Measurements from ENCODE around the gene RNF13. TPM values are rescaled to one million over a fixed set of nuclear protein-coding genes. Genes with fewer than 3 reads are reported as not detected.

The RNF13 gene
- total and polyA plus RNA-seq, 2 donors (not counting 1 experiment from before 2014, with no cell fraction given), result 38.0 to 86.5 TPM

DNA sequence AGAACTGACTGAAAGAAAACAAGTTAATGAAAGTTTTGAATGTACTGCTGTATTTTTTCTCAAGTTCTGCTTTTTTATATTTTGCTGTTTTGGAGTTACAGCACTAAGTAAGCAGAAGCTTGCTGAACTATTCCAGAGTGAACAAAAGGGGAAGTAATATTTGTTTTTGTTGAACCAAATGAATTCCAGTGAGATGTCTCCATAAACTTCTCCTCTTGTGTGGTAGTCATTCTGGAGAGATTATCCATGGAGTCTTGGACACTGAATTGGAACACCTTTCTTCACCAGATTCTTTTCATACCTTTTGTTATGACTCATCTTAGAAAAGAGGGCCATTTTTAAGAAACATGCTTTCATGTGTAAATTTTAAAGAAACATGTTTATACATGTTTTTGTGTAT is 29.4 kb upstream of the RNF13 start:
- Mint-ChIP-seq H3K9me3 (ENCODE audit: insufficient read depth) (no peaks in the 10 kb centered on the region), H3K27ac (peak overlapping the region; percentile 89), H3K4me1 (peaks cover 39% of the 10 kb centered on the region), H3K4me3 (peak overlapping the region; percentile 55), H3K27me3 (no peaks in the 10 kb centered on the region)
- H3K9ac ChIP-seq (ENCODE audit: low read length), result no peak overlapping the region
- H3K36me3 ChIP-seq (replicated peaks in 1 of 2; ENCODE audit: control extremely low read depth in 1 of 2, control insufficient read depth in 1 of 2, extremely low read depth in 1 of 2, insufficient read depth in 2 of 2, low read length in 1 of 2), result no peaks in the 10 kb centered on the region
- TF ChIP-seq EZH2 (IDR thresholded peaks at IDR 0.05; ENCODE audit: borderline replicate concordance, insufficient read depth, low read depth, low read length, poor library complexity, severe bottlenecking), result no peak
- TF ChIP-seq, protein P1, sequence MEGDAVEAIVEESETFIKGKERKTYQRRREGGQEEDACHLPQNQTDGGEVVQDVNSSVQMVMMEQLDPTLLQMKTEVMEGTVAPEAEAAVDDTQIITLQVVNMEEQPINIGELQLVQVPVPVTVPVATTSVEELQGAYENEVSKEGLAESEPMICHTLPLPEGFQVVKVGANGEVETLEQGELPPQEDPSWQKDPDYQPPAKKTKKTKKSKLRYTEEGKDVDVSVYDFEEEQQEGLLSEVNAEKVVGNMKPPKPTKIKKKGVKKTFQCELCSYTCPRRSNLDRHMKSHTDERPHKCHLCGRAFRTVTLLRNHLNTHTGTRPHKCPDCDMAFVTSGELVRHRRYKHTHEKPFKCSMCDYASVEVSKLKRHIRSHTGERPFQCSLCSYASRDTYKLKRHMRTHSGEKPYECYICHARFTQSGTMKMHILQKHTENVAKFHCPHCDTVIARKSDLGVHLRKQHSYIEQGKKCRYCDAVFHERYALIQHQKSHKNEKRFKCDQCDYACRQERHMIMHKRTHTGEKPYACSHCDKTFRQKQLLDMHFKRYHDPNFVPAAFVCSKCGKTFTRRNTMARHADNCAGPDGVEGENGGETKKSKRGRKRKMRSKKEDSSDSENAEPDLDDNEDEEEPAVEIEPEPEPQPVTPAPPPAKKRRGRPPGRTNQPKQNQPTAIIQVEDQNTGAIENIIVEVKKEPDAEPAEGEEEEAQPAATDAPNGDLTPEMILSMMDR (IDR thresholded peaks at IDR 0.05), result no peak
- no peaks in the 10 kb centered on the region for H3K9me3 ChIP-seq (ENCODE audit: control extremely low read depth in 1 of 3, control insufficient read depth in 2 of 3, insufficient read depth in 1 of 3, low read length in 2 of 3)
- peak overlapping the region in 1 of 2 donors; percentile 66 for H3K27ac ChIP-seq (ENCODE audit: low read length in 2 of 2)
- H3K4me2 ChIP-seq (replicated peaks; ENCODE audit: low read depth, low read length, poor library complexity, severe bottlenecking), result peak overlapping the region; percentile 53
- ATAC-seq (ENCODE audit: low read depth) (peak; percentile 60), DNase-seq (peak; percentile 45)
- no peaks in the 10 kb centered on the region for H3K27me3 ChIP-seq (replicated peaks in 1 of 4; ENCODE audit: control extremely low read depth in 1 of 4, control insufficient read depth in 3 of 4, insufficient read depth in 4 of 4, low read length in 3 of 4)
- peak overlapping the region in 1 of 5 experiments; percentile 33 for H3K4me3 ChIP-seq (ENCODE audit: control extremely low read depth in 1 of 5, extremely low read depth in 1 of 5, insufficient read depth in 1 of 5, low read depth in 2 of 5, low read length in 4 of 5)
- ChIA-PET CTCF (interaction anchor here (0.6 to 2.5 kb wide), 3 partner anchors 13 to 32 kb away, joined by 3 to 22 read pairs (median 14); no protein-coding TSS in a partner anchor), POLR2A (no interaction called here)
- intact Hi-C loops (cut with micrococcal nuclease), result loop anchor here (2.0 kb wide), 1 partner anchor 25 kb away; no protein-coding TSS in a partner anchor
- peaks cover 38 to 42% of the 10 kb centered on the region in 2 donors for H3K4me1 ChIP-seq (ENCODE audit: control insufficient read depth in 2 of 2, insufficient read depth in 2 of 2, low read length in 2 of 2)
- no peaks in the 10 kb centered on the region for H4K20me1 ChIP-seq (ENCODE audit: control insufficient read depth, insufficient read depth, low read length, poor library complexity, severe bottlenecking)
- no peaks in the 10 kb centered on the region for H3K79me2 ChIP-seq (ENCODE audit: control insufficient read depth, insufficient read depth, low read length)
- no peak overlapping the region for H2AFZ ChIP-seq (ENCODE audit: insufficient read depth, low read depth, low read length, poor library complexity, severe bottlenecking)

DNA sequence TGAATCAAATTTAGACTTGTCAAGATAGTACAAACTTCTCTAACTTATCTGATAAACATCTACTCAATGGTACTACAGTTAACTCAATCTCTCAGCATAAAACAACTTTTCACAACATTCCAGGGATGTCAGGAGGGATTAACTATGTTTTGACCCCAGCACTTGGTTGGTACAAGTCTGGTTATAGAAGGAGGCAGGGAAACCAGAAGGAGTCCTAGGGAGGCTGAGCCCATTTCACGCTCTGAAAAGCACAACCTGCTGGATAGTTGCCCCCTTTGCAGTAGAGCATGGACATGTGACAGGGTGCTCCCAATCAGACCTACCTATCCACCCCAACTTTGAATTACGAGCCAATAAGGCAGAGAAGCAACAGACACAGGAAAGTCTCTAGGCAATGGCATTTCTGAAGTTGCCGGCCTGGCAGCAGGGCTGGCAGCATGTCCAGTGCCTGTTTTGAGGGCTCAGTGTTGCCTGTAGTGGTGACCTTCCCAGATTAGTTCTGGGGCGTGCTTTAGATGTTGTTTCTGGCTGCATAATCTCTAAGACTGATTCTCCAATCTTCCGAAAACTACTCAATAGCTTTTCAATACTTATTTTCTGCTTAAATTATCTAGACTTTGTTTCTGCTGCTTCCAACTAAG is 28.8 kb upstream of the RNF13 start:
- 100% methylated on average over 2 of the region's 5 CpGs for WGBS (ENCODE audit: insufficient coverage)
- Mint-ChIP-seq H3K4me3 (peak overlapping the region; percentile 8), H3K4me1 (peaks cover 39% of the 10 kb centered on the region), H3K27ac (peak overlapping the region; percentile 89), H3K27me3 (no peaks in the 10 kb centered on the region), H3K9me3 (ENCODE audit: insufficient read depth) (no peaks in the 10 kb centered on the region)
- TF ChIP-seq, protein P1 (IDR thresholded peaks at IDR 0.05), result no peak
- no peak for TF ChIP-seq EZH2 (IDR thresholded peaks at IDR 0.05; ENCODE audit: borderline replicate concordance, insufficient read depth, low read depth, low read length, poor library complexity, severe bottlenecking)
- Histone ChIP-seq H4K20me1 (ENCODE audit: control insufficient read depth, insufficient read depth, low read length, poor library complexity, severe bottlenecking) (no peaks in the 10 kb centered on the region), H3K9ac (ENCODE audit: low read length) (no peak overlapping the region), H3K4me2 (replicated peaks; ENCODE audit: low read depth, low read length, poor library complexity, severe bottlenecking) (peak overlapping the region; percentile 0), H2AFZ (ENCODE audit: insufficient read depth, low read depth, low read length, poor library complexity, severe bottlenecking) (peak overlapping the region; percentile 34), H3K4me3 (ENCODE audit: control extremely low read depth in 1 of 5, extremely low read depth in 1 of 5, insufficient read depth in 1 of 5, low read depth in 2 of 5, low read length in 4 of 5) (no peak overlapping the region), H3K79me2 (ENCODE audit: control insufficient read depth, insufficient read depth, low read length) (no peaks in the 10 kb centered on the region), H3K27me3 (replicated peaks in 1 of 4; ENCODE audit: control extremely low read depth in 1 of 4, control insufficient read depth in 3 of 4, insufficient read depth in 4 of 4, low read length in 3 of 4) (no peaks in the 10 kb centered on the region), H3K27ac (ENCODE audit: low read length in 2 of 2) (peak overlapping the region in 1 of 2 donors; percentile 66), H3K9me3 (ENCODE audit: control extremely low read depth in 1 of 3, control insufficient read depth in 2 of 3, insufficient read depth in 1 of 3, low read length in 2 of 3) (no peaks in the 10 kb centered on the region), H3K36me3 (replicated peaks in 1 of 2; ENCODE audit: control extremely low read depth in 1 of 2, control insufficient read depth in 1 of 2, extremely low read depth in 1 of 2, insufficient read depth in 2 of 2, low read length in 1 of 2) (no peaks in the 10 kb centered on the region), H3K4me1 (ENCODE audit: control insufficient read depth in 2 of 2, insufficient read depth in 2 of 2, low read length in 2 of 2) (peaks cover 38 to 42% of the 10 kb centered on the region in 2 donors)
- intact Hi-C loops (cut with micrococcal nuclease), result no loop called here
- ChIA-PET POLR2A (no interaction called here), CTCF (interaction anchor here (0.6 to 2.5 kb wide), 3 partner anchors 13 to 31 kb away, joined by 3 to 22 read pairs (median 14); no protein-coding TSS in a partner anchor)
- ATAC-seq (ENCODE audit: low read depth), result no peak
- DNase-seq, result no peak
